Neutrophil (primary cell): Measurements from ENCODE around the gene DCTN2.
"Not testable (repeated sequence)": the region's sequence is repeated elsewhere in the genome, so short reads cannot be mapped to it uniquely, and the experiment has no call there.

Source experiments
- H3K27ac ChIP-seq: fragments of 200-600 bp; sonication (generic); 2 replicates; pipeline ENCODE4 v1.5.1; 2016; ENCODE audit warnings: mild to moderate bottlenecking, moderate library complexity
- H3K27me3 ChIP-seq: fragments of 200-600 bp; sonication (generic); 2 replicates; pipeline ENCODE4 v1.6.0; 2016; ENCODE audit warnings: mild to moderate bottlenecking
- H3K36me3 ChIP-seq: fragments of 200-600 bp; sonication (generic); 2 replicates; pipeline ENCODE4 v1.5.1; 2017
- H3K4me1 ChIP-seq, 2 experiments: fragments of 200-600 bp in 1 of 2; sonication (generic) in 1 of 2; 1 replicate in 1 of 2; 2 replicates in 1 of 2; pipeline versions ENCODE4 v1.5.1 to v1.6.1; 2013 to 2016; ENCODE audit warnings: low read depth in 1 of 2, low read length in 1 of 2, mild to moderate bottlenecking in 1 of 2, moderate library complexity in 1 of 2; ENCODE audit not compliant: control insufficient read depth in 1 of 2, insufficient read depth in 1 of 2
- H3K4me3 ChIP-seq, 2 experiments: fragments of 200-600 bp in 1 of 2; sonication (generic) in 1 of 2; 1 replicate in 1 of 2; 2 replicates in 1 of 2; pipeline ENCODE4 v1.5.1; 2013 to 2016; ENCODE audit warnings: low read depth in 1 of 2, low read length in 1 of 2, mild to moderate bottlenecking in 1 of 2, moderate library complexity in 1 of 2
- H3K9me3 ChIP-seq: fragments of 200-600 bp; sonication (generic); 2 replicates; pipeline ENCODE4 v1.5.1; 2016
- CTCF ChIP-seq: fragments of 200-600 bp; sonication (generic); IDR thresholded peaks from 2 replicates; pipeline ENCODE4 v1.5.1; 2016; ENCODE audit warnings: antibody characterized with exemption

The DCTN2 gene

DNA sequence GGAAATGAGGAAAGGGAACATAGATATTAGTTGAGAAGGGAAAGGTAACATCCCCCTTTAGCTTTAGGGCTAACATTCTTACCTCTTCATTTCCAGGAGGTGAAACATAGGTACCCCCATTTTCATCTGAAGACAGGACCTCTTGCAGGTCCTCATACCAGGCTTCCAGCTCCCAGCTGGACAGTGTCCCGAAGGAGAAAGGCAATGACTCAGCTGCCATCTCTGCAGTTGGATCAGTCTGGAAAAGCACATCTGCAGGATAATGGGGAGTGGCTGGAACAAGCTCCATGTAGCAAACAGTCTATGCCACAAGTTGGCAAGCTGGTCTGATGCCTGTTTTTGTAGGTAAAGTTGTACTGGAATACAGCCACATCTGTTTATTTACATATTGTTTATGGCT, 29.8 kb downstream of the DCTN2 start:
- no peak for TF ChIP-seq CTCF
- peaks cover 66% of the 10 kb centered on the region for H3K36me3 ChIP-seq
- no peaks in the 10 kb centered on the region for H3K27me3 ChIP-seq
- no peaks in the 10 kb centered on the region for H3K9me3 ChIP-seq
- peaks cover 30 to 34% of the 10 kb centered on the region in 2 experiments for H3K4me1 ChIP-seq
- H3K27ac ChIP-seq: peak overlapping the region; percentile 100
- no peak overlapping the region for H3K4me3 ChIP-seq

- TF ChIP-seq CTCF: no peak
- Histone ChIP-seq H3K36me3 (peaks cover 71% of the 10 kb centered on the region), H3K27ac (peak overlapping the region; percentile 100)
These were observed 30.3 kb downstream of the DCTN2 start for GRCh38 chr12:57516617-57517153.

DNA sequence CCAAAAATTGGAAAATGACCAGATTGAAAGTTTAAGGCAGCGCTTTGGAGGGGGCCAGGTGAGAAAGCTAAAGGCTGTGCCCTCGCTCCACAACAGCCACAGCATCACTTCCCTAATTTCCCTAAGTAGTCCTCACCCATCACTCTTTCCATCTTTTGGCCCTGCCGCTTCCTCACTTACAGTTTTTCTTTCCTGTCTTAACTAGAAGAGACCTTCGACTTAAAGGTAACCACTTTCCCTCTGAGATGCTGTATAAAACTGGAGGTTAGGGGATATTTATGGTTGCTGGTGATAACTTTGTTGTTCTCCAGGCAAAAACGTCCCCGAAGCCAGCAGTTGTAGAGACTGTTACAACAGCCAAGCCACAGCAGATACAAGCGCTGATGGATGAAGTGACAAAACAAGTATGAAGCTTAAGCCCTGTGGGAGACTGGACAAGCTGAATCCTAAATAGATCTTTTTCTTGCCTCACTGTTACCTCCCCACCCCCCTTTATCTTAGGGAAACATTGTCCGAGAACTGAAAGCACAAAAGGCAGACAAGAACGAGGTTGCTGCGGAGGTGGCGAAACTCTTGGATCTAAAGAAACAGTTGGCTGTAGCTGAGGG, 31.0 kb downstream of the DCTN2 start:
- Histone ChIP-seq H3K4me1 (peaks cover 19 to 22% of the 10 kb centered on the region in 2 experiments), H3K27ac (peak overlapping the region; percentile 100), H3K9me3 (no peaks in the 10 kb centered on the region), H3K4me3 (no peak overlapping the region), H3K27me3 (no peaks in the 10 kb centered on the region), H3K36me3 (peaks cover 77% of the 10 kb centered on the region)
- no peak for TF ChIP-seq CTCF

More at GRCh38 chr12:57516617-57517153, 30.3 kb downstream of the DCTN2 start:
- H3K4me3 ChIP-seq: no peak overlapping the region
- peaks cover 25 to 29% of the 10 kb centered on the region in 2 experiments for H3K4me1 ChIP-seq
- no peaks in the 10 kb centered on the region for H3K27me3 ChIP-seq
- H3K9me3 ChIP-seq: no peaks in the 10 kb centered on the region

DNA sequence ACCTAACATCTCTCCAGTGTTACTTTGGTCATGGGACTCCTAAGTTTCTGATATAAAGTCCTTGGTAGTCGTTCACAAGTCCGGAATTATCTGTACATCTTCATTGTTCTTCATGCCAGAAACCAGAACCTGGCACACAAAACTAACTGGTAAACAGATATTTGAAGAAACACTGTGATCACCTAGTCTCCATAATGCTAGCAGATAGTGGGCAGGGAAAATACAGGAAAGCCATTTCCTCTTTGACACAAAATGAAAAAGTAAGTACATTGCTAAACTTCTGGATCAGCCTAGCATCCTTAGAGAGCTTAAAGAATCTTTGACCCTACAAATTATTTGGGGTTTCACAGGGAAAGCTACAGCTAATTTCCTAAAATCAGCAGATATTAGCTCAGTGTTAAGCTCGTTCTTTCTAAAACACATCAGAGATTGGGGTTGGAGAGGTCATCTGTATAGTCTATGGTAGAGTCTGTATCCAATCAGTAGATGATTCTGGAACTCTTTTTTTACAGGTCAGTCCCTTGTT, 31.5 kb downstream of the DCTN2 start:
- H3K27ac ChIP-seq: peak overlapping the region; percentile 100
- peaks cover 82% of the 10 kb centered on the region for H3K36me3 ChIP-seq
- no peaks in the 10 kb centered on the region for H3K9me3 ChIP-seq
- TF ChIP-seq CTCF: no peak
- H3K27me3 ChIP-seq: no peaks in the 10 kb centered on the region
- H3K4me3 ChIP-seq: no peak overlapping the region
- H3K4me1 ChIP-seq: peaks cover 15 to 18% of the 10 kb centered on the region in 2 experiments

- Histone ChIP-seq H3K4me1 (peaks cover 15 to 18% of the 10 kb centered on the region in 2 experiments), H3K36me3 (peaks cover 88% of the 10 kb centered on the region), H3K27ac (peak overlapping the region; percentile 100), H3K27me3 (no peaks in the 10 kb centered on the region), H3K9me3 (no peaks in the 10 kb centered on the region), H3K4me3 (no peak overlapping the region)
- no peak for TF ChIP-seq CTCF
These were observed 32.1 kb downstream of the DCTN2 start for GRCh38 chr12:57514720-57515407.

GRCh38 chr12:57514246-57514645, 32.7 kb downstream of the DCTN2 start:
- not testable (repeated sequence) for H3K4me3 ChIP-seq, H3K27me3 ChIP-seq, H3K9me3 ChIP-seq
- Histone ChIP-seq H3K4me1 (peaks cover 12% of the 10 kb centered on the region in 2 experiments), H3K27ac (peak overlapping the region; percentile 100), H3K36me3 (peaks cover 94% of the 10 kb centered on the region)

- not testable (repeated sequence) for H3K27ac ChIP-seq, H3K4me3 ChIP-seq, H3K9me3 ChIP-seq, H3K4me1 ChIP-seq, H3K27me3 ChIP-seq
- H3K36me3 ChIP-seq: peaks cover 99% of the 10 kb centered on the region
These were observed 33.3 kb downstream of the DCTN2 start for GRCh38 chr12:57513677-57514076.
